GM18520 (cell line): Measurements from ENCODE around the gene OR10Z1.

Experiments
- ATAC-seq: cut with Tn5 transposase; IDR thresholded peaks from one replicate; pipeline ENCODE4 v1.9.1; 2021; ENCODE audit not compliant: unreplicated experiment

OR10Z1 gene

GRCh38 chr1:158604968-158605367, at the start of gene OR10Z1:
Gene OR10Z1, plus strand, starts transcription at chr1:158605268. Its CDS starts 1,171 bp downstream, at chr1:158606439.
- no peak for ATAC-seq

- ATAC-seq, result no peak
Measured at GRCh38 chr1:158559696-158560095, 45.4 kb upstream of the OR10Z1 start.

- ATAC-seq, result no peak
Measured at GRCh38 chr1:158563853-158564252, 41.2 kb upstream of the OR10Z1 start.

GRCh38 chr1:158564608-158565007, 40.5 kb upstream of the OR10Z1 start:
- no peak for ATAC-seq

GRCh38 chr1:158570480-158570879, 34.6 kb upstream of the OR10Z1 start, which contains the start of gene OR6P1:
Gene OR6P1, minus strand, starts transcription at chr1:158570580. Its CDS starts 6,976 bp downstream, at chr1:158563604.
- ATAC-seq, result no peak

- no peak for ATAC-seq
Measured at GRCh38 chr1:158572226-158572625, 32.8 kb upstream of the OR10Z1 start.

- no peak for ATAC-seq
Measured at GRCh38 chr1:158577561-158577960, 27.5 kb upstream of the OR10Z1 start.

GRCh38 chr1:158579733-158580132, 25.3 kb upstream of the OR10Z1 start, which contains the start of gene OR10X1:
Gene OR10X1, minus strand, starts transcription at chr1:158579899. Its CDS starts 0 bp downstream, at chr1:158579899.
- no peak for ATAC-seq

- no peak for ATAC-seq
Measured at GRCh38 chr1:158583962-158584361, 21.1 kb upstream of the OR10Z1 start.

GRCh38 chr1:158586942-158587341, 18.1 kb upstream of the OR10Z1 start:
- ATAC-seq, result no peak

- no peak for ATAC-seq
Measured at GRCh38 chr1:158600735-158601134, 4.3 kb upstream of the OR10Z1 start.

- no peak for ATAC-seq
Measured at GRCh38 chr1:158607296-158607695, 2.2 kb downstream of the OR10Z1 start.

- ATAC-seq, result no peak
Measured at GRCh38 chr1:158611916-158612315, 6.8 kb downstream of the OR10Z1 start.

GRCh38 chr1:158613764-158614163, 8.7 kb downstream of the OR10Z1 start:
- no peak for ATAC-seq

GRCh38 chr1:158638146-158638545, 33.1 kb downstream of the OR10Z1 start:
- ATAC-seq, result no peak

GRCh38 chr1:158638904-158639303, 33.8 kb downstream of the OR10Z1 start:
- ATAC-seq, result no peak

- ATAC-seq, result no peak
Measured at GRCh38 chr1:158644449-158644848, 39.4 kb downstream of the OR10Z1 start.

GRCh38 chr1:158646465-158646864, 41.4 kb downstream of the OR10Z1 start:
- ATAC-seq, result no peak

GRCh38 chr1:158649052-158649451, 44.0 kb downstream of the OR10Z1 start:
- ATAC-seq, result no peak

- ATAC-seq, result no peak
Measured at GRCh38 chr1:158652721-158653334, 47.8 kb downstream of the OR10Z1 start.

GRCh38 chr1:158654086-158654485, 49.0 kb downstream of the OR10Z1 start:
- no peak for ATAC-seq

- ATAC-seq, result no peak
Measured at GRCh38 chr1:158654571-158654970, 49.5 kb downstream of the OR10Z1 start.
